GM12865 (cell line): Measurements from ENCODE around the gene POLR1E.
A peak's percentile ranks its signal among the peaks of the same experiment; 100 is the strongest.
"Not testable (repeated sequence)": the region's sequence is repeated elsewhere in the genome, so short reads cannot be mapped to it uniquely, and the experiment has no call there.

Experiments
- DNase-seq: peaks from one replicate; pipeline ENCODE4 v3.0.0; 2010; ENCODE audit warnings: low read depth
- H3K4me3 ChIP-seq: 2 replicates; pipeline ENCODE4 v1.5.1; 2011; ENCODE audit warnings: mild to moderate bottlenecking, low read depth, low read length, control low read depth
- CTCF ChIP-seq: IDR thresholded peaks from 2 replicates; pipeline ENCODE4 v1.5.1; 2011; ENCODE audit warnings: low read length, control low read depth, low read depth, inconsistent platforms; ENCODE audit not compliant: insufficient read depth; ENCODE audit errors: missing control alignments

The POLR1E gene

GRCh38 chr9:37464426-37465248 lies 21.1 kb upstream of the POLR1E start:
- TF ChIP-seq CTCF, result no peak
- peak; percentile 80 for DNase-seq
- H3K4me3 ChIP-seq, result peak overlapping the region; percentile 91

DNA sequence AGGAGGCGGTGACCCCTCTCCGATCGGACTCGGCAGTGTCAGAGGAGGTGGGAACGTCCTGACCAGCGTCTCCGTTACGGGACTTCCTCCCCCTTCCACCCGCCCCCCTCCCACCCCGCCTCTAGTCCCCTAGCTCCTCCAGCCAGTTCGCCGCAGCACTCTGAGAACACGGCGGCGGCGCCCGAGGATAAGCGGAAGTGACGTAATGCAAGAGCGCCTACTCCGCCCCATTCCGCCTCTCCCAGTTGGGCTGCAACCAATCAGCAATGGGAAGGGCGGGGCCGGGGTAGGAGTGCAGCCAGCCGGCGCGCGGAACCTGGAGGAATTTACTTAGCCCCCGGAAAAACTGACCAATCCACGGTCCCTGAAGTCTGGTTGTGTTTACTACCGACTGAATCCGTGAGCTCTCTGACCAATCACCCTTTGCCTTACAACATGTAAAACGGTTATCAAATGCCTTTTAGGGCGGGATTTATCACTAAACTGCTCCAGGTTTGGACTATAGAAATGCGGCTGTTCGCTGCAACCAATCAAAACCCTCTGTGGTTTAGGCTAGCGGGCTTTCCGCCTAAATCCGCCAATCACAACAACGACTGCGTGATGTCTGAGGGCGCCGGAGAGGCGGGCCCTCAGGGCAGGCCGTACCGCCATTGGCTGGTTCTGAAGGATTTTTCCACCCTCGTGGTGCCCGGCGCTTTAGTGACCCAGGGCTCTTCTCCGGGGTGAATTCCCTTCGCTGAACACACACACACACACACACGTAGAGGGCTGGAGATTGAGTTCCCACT lies 20.3 kb upstream of the POLR1E start, which contains the start of gene ZBTB5:
Gene ZBTB5, minus strand, starts transcription at position 202 of the 788 bp plus-strand sequence. CDS start 22,899 bp downstream, outside the sequence.
- DNase-seq, result peak; percentile 100
- no peak for TF ChIP-seq CTCF
- H3K4me3 ChIP-seq, result peak within 1 kb of the TSS; percentile 91

DNA sequence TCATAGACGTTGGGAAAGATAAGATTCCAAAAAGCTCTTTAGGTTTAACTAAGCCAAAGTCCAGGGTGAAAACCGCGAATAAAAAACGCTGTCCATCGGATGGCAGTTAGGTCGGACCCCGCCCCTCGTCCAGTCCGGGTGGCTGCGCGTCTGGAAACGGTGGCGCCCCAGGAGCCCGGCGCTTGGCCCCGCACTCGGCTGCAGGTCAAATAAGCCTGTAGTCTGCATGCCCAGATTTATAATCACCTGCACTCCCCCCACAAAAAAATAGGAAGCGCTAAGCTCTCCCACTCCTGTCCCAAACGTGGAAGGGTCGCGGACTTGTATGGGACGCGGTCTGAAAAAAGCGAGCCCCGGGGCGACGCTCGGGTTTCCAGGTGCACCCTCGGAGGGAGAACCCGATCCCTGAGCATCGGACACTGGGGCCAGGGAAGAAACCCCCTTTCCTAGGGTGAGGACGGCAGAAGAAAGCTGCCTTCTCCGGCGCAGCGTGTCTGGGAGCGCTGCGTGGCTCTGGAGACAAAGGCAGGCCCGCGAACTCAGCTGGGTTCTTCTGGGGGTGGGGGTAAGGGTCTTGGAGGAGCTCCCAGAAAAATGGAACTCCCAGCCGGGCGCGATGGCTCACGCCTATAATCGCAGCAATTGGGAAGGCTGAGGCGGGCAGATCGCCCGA lies 19.6 kb upstream of the POLR1E start:
- DNase-seq, result peak; percentile 61
- TF ChIP-seq CTCF, result no peak
- H3K4me3 ChIP-seq, result peak overlapping the region; percentile 91

GRCh38 chr9:37467530-37467929 lies 18.2 kb upstream of the POLR1E start:
- not testable (repeated sequence) for H3K4me3 ChIP-seq, DNase-seq

DNA sequence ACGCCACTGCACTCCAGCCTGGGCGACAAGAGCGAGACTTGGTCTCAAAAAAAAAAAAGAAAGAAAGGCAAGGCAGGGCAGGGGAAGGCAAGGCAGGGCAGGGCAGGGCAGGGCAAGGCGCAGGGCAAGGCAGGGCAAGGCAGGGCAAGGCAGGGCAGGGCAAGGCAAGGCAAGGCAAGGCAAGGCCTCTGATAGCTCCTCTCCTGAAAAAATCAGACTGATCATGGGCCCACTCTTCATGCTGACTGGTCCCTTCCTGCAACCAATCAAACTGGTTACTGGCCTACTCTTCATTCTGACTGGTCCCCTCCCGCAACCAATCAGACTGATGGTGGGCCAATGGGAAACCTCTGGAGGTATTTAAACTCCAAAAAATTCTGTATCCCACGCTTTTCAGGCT lies 17.1 kb upstream of the POLR1E start:
- DNase-seq, result no peak
- no peak for TF ChIP-seq CTCF
- H3K4me3 ChIP-seq, result no peak overlapping the region

DNA sequence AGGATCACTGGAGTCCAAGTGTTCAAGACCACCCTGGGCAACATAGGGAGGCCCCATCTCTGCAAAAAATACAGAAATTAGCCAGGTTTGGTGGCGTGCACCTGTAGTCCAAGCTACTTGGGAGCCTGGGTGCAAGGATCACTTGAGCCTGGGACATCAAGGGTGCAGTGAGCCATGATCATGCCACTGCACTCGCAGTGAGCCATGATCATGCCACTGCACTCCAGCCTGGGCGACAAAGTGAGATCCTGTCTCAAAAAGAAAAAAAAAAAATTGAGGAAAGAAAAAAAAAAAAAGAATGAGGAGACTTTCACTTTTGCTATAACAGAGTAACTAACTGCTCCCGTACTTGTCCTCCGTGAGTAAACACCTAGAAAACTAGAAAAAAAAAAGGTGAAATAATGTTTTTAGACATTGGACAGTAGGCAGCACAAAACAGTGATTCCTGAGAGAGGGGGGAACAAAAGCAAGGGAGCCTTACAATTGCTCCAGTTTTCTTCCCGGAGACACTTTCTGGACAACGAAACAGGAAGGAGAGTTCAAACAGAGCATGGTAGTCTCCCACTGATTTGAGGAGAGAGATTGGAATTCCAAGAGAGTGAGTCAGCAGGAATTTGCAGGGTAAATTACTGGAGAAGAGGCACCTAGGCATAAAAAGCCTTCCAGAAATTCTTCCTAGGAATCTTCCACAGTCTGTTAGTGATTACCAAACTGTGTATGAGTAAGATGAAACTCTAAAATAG lies 13.6 kb upstream of the POLR1E start:
- no peak for TF ChIP-seq CTCF
- DNase-seq, result no peak
- peak overlapping the region; percentile 24 for H3K4me3 ChIP-seq

DNA sequence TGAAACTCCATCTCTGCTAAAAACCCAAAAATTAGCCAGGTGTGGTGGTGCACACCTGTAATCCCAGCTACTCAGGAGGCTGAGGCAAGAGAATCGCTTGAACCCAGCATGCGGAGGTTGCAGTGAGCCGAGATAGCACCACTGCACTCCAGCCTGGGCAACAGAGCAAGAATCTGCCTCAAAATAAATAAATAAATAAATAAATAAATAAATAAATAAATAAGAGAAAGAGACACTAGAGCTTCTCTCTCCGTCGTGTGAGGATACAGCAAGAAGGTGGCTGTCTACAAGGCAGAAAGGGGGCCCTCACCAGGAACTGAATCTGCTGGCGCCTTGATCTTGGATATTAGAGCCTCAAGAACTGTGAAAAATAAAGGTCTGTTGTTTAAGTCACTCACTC lies 11.8 kb upstream of the POLR1E start:
- not testable (repeated sequence) for H3K4me3 ChIP-seq, DNase-seq
